Measurements from ENCODE around the gene DNAJB13.
A peak's percentile ranks its signal among the peaks of the same experiment; 100 is the strongest.

The DNAJB13 gene

GRCh38 chr11:74015919-74016684 lies 65.3 kb downstream of the DNAJB13 start:
- no peak for DNase-seq (ENCODE audit: low read depth)

- no peak for DNase-seq (ENCODE audit: low read depth)
Measured at GRCh38 chr11:74017631-74018030, 66.8 kb downstream of the DNAJB13 start.

- no peak for DNase-seq (ENCODE audit: low read depth)
Measured at GRCh38 chr11:74018331-74019005, 67.6 kb downstream of the DNAJB13 start.

- no peak for DNase-seq (ENCODE audit: low read depth)
Measured at GRCh38 chr11:74019104-74019738, 68.4 kb downstream of the DNAJB13 start.

GRCh38 chr11:74019860-74020259 lies 69.0 kb downstream of the DNAJB13 start:
- peak; percentile 46 for DNase-seq (ENCODE audit: low read depth)

All from activated gamma-delta T cell treated with anti-CD3 and anti-CD28 coated beads, Interleukin-2, amount 50 U/mL, for 16 hours (primary cell).